K562 (cell line): ENCODE data around the gene CRCP. TPM values are rescaled to one million over a fixed set of nuclear protein-coding genes. Genes with fewer than 3 reads are reported as not detected.

Experiments used
- FOSL1 ChIP-seq: fragments of 200-800 bp; sonication (Bioruptor generic); conservative IDR thresholded peaks from 2 replicates; pipeline ENCODE4 v1.6.1; 2016; ENCODE audit warnings: missing genetic modification characterization, missing compliant biosample characterization
- HDAC1 ChIP-seq, 2 experiments: fragments of 450-650 bp; IDR thresholded peaks; 2 replicates each; pipeline ENCODE4 v1.6.1; 2016 to 2017; ENCODE audit warnings: inconsistent platforms in 1 of 2, mild to moderate bottlenecking in 1 of 2, moderate library complexity in 1 of 2
- HMGN3 ChIP-seq: IDR thresholded peaks from 2 replicates; pipeline ENCODE4 v1.6.1; 2011; ENCODE audit warnings: borderline replicate concordance, low read depth, mild to moderate bottlenecking, mixed read lengths, low read length; ENCODE audit not compliant: insufficient read length; ENCODE audit errors: extremely low read depth
- LCOR ChIP-seq: sonication (generic); formaldehyde crosslinking; IDR thresholded peaks from 2 replicates; pipeline ENCODE4 v1.8.0; 2022; ENCODE audit warnings: mild to moderate bottlenecking, missing genetic modification reagents
- LEF1 ChIP-seq: fragments of 450-650 bp; IDR thresholded peaks from 2 replicates; pipeline ENCODE4 v1.6.1; 2016; ENCODE audit warnings: mild to moderate bottlenecking
- MAFK ChIP-seq: IDR thresholded peaks from 2 replicates; pipeline ENCODE4 v1.6.1; 2011; ENCODE audit warnings: low read length, improper control_type of control experiment
- NFXL1 ChIP-seq: fragments of 450-650 bp; formaldehyde crosslinking; IDR thresholded peaks from 2 replicates; pipeline ENCODE4 v1.4.0; 2021; ENCODE audit warnings: mild to moderate bottlenecking
- NFYB ChIP-seq: IDR thresholded peaks from 2 replicates; pipeline ENCODE4 v1.6.1; 2011; ENCODE audit warnings: mild to moderate bottlenecking, moderate library complexity; ENCODE audit not compliant: insufficient read length; ENCODE audit errors: extremely low read depth
- PURB ChIP-seq: sonication (generic); formaldehyde crosslinking; IDR thresholded peaks from 2 replicates; pipeline ENCODE4 v1.9.0; 2021; ENCODE audit warnings: low read depth, mild to moderate bottlenecking, missing genetic modification reagents
- RFX7 ChIP-seq: fragments of 250-450 bp; sonication (Bioruptor Pico); IDR thresholded peaks from 2 replicates; pipeline ENCODE4 v1.5.1; 2021; ENCODE audit warnings: mild to moderate bottlenecking
- TFAM ChIP-seq: fragments of 250-450 bp; sonication (Bioruptor Pico); conservative IDR thresholded peaks from 2 replicates; pipeline ENCODE4 v1.5.0; 2021; ENCODE audit warnings: mild to moderate bottlenecking, moderate library complexity
- ZBTB17 ChIP-seq: fragments of 450-650 bp; formaldehyde crosslinking; IDR thresholded peaks from 2 replicates; pipeline ENCODE4 v1.4.0; 2020; ENCODE audit warnings: mild to moderate bottlenecking
- ZNF609 ChIP-seq: sonication (generic); formaldehyde crosslinking; IDR thresholded peaks from 2 replicates; pipeline ENCODE4 v1.8.1; 2023; ENCODE audit warnings: missing genetic modification reagents, mild to moderate bottlenecking, borderline replicate concordance
- polyA plus RNA-seq, 8 experiments: library from polyadenylated mRNA; depleted of rRNA in 4 of 8; stranded (reverse) in 5 of 8; unstranded in 3 of 8; fragments of >200 nt; fragmentation: Nextera tagmentation in 2 of 8; fragmentation: Illumina TruSeq in 1 of 8; extraction: Ambion mirVana in 2 of 8; extraction: Trizol in 1 of 8; gene quantifications; 2 replicates each; pipeline versions ENCODE4 v1.2.1 to v1.2.3, GENCODE V29; 2011 to 2014; ENCODE audit warnings: inconsistent platforms in 1 of 8, missing spikeins in 1 of 8
- total RNA-seq, 7 experiments: library from RNA; depleted of rRNA in 6 of 7; stranded (reverse); fragments of >200 nt in 6 of 7; fragmentation: Illumina TruSeq in 2 of 7; extraction: Trizol in 2 of 7; gene quantifications; 2 replicates each; pipeline versions ENCODE4 v1.2.1 to v1.2.3, GENCODE V29; 2011 to 2021; ENCODE audit warnings: low replicate concordance in 1 of 7
- TF ChIP-seq, protein P1 (sequence below), 2 experiments: IDR thresholded peaks in 1 of 2; conservative IDR thresholded peaks in 1 of 2; 2 replicates each; pipeline ENCODE4 v1.6.1; 2016; ENCODE audit warnings: low read depth in 2 of 2, mild to moderate bottlenecking in 1 of 2, missing compliant biosample characterization in 1 of 2, missing genetic modification characterization in 1 of 2, moderate library complexity in 1 of 2
- TF ChIP-seq, protein P2 (sequence below): sonication (generic); formaldehyde crosslinking; IDR thresholded peaks from 2 replicates; pipeline ENCODE4 v1.8.1; 2023; ENCODE audit warnings: mild to moderate bottlenecking, missing genetic modification reagents

The CRCP gene
- total and polyA plus RNA-seq, 9 of the 15 experiments (the other 6 are each of a cell fraction or from before 2014, with no cell fraction given): 22.1 to 58.3 (median 43.4) TPM

DNA sequence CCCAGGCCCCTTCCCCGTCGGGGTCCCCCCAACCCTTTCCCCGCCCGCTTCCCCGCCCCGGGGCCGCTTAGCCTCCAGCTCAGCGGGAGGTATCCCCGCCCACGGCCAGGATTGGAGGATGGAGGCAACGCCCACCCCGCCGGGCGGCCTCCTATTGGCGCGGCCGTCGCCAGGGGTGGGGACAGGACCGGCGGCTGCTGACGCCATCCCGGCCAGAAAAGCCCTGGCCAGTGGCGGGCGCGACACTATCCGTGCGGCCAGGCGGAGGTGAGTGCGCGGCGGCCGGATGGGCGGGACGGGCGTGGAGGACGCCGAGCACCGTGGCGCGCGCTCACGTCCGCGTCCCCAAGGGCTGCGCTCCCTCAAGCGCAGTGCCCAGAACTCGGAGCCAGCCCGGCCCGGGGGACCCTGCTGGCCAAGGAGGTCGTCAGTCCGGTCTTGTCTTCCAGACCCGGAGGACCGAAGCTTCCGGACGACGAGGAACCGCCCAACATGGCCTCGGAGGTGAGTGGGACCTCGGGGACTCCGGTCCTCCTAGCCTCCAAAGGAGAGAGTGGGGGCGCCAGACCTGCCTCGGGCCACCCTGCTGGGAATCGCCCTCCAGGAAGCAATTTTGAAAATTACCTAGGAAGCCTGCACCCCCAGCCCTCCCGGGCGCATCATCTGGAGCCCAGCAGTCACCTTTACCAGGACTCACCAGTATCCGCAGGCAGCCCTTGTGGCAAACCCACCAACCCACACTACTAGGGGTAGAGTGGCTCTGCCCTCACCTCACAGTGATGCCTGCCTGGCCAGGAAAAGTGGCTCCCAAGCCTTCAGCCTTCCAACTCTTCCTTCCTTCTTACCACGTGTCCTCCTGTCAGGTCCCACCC is 38.8 kb upstream of the CRCP start, which contains the start of gene ASL (continued):
- TF ChIP-seq, protein P1, sequence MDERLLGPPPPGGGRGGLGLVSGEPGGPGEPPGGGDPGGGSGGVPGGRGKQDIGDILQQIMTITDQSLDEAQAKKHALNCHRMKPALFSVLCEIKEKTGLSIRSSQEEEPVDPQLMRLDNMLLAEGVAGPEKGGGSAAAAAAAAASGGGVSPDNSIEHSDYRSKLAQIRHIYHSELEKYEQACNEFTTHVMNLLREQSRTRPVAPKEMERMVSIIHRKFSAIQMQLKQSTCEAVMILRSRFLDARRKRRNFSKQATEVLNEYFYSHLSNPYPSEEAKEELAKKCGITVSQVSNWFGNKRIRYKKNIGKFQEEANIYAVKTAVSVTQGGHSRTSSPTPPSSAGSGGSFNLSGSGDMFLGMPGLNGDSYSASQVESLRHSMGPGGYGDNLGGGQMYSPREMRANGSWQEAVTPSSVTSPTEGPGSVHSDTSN (CRISPR knock-in tag; IDR thresholded peaks at IDR 0.05; ENCODE audit: low read depth): no peak
- TF ChIP-seq, protein P1 (tag; conservative IDR thresholded peaks at IDR 0.05; ENCODE audit: low read depth): no peak
- no peak for TF ChIP-seq NFXL1
- no peak for TF ChIP-seq ZNF609
- TF ChIP-seq LCOR (CRISPR knock-in tag): peak; percentile 70; the same call in 1 of the 2 replicates
- TF ChIP-seq, protein P2, sequence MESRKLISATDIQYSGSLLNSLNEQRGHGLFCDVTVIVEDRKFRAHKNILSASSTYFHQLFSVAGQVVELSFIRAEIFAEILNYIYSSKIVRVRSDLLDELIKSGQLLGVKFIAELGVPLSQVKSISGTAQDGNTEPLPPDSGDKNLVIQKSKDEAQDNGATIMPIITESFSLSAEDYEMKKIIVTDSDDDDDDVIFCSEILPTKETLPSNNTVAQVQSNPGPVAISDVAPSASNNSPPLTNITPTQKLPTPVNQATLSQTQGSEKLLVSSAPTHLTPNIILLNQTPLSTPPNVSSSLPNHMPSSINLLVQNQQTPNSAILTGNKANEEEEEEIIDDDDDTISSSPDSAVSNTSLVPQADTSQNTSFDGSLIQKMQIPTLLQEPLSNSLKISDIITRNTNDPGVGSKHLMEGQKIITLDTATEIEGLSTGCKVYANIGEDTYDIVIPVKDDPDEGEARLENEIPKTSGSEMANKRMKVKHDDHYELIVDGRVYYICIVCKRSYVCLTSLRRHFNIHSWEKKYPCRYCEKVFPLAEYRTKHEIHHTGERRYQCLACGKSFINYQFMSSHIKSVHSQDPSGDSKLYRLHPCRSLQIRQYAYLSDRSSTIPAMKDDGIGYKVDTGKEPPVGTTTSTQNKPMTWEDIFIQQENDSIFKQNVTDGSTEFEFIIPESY (CRISPR knock-in tag): peak; percentile 47; the same call in 1 of the 2 replicates
- TF ChIP-seq HDAC1 (IDR thresholded peaks at IDR 0.05): peak in 1 of 2 experiments; percentile 75; a peak in 2 of 4 replicates
- peak; percentile 42 for TF ChIP-seq FOSL1
- no peak for TF ChIP-seq PURB (CRISPR knock-in tag)
- no peak for TF ChIP-seq LEF1
- peak; percentile 83 for TF ChIP-seq NFYB
- TF ChIP-seq TFAM (CRISPR knock-in tag): no peak
- TF ChIP-seq RFX7 (CRISPR knock-in tag): no peak
- TF ChIP-seq ZBTB17 (CRISPR knock-in tag): peak; percentile 84
- TF ChIP-seq HMGN3: peak; percentile 98
- no peak for TF ChIP-seq MAFK
